GM21825 (cell line): Measurements from ENCODE around the gene NAMPT.
"Not testable (repeated sequence)": the region's sequence is repeated elsewhere in the genome, so short reads cannot be mapped to it uniquely, and the experiment has no call there.

Experiments
- ATAC-seq: cut with Tn5 transposase; IDR thresholded peaks from one replicate; pipeline ENCODE4 v1.9.1; 2021; ENCODE audit warnings: mild to moderate bottlenecking, moderate library complexity; ENCODE audit not compliant: unreplicated experiment

NAMPT gene

DNA sequence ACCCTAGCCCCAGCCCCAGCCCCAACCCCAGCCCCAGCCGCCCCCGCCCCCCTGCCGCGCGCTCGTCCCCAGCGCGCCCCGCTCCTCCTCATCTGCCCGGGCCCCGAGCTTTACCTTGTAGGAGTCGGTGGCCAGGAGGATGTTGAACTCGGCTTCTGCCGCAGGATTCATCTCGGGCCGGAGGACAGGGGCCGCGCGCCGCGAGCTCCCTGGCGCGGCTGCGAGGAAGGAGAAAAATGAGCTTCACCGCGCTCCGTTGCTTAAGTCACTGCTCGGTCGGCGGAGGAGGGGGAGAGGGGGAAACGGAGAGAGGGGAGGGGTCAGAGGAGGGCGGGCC, at the start of gene NAMPT:
NAMPT (minus strand) TSS at position 270 of the 337 bp plus-strand sequence; CDS start at position 171, 99 bp downstream.
- ATAC-seq, result no peak

DNA sequence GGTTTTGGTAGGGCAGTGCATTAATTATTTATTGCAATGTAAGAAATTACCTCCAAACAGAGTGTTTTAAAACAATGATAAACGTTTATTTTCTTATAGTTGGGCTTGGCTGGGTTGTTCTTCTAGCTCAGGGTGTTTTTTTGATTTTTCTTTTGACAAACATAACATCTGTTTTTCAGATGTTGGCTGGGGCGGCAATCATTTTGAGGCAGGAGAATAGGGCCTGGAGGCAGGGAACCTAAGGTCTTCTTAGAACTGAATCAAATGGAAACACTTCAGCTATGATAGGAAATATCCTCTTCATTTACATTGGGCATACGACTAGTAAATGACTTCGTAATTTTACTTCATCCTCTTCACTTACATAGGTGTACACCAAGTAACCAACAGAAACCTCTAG, 47.4 kb upstream of the NAMPT start:
- no peak for ATAC-seq

DNA sequence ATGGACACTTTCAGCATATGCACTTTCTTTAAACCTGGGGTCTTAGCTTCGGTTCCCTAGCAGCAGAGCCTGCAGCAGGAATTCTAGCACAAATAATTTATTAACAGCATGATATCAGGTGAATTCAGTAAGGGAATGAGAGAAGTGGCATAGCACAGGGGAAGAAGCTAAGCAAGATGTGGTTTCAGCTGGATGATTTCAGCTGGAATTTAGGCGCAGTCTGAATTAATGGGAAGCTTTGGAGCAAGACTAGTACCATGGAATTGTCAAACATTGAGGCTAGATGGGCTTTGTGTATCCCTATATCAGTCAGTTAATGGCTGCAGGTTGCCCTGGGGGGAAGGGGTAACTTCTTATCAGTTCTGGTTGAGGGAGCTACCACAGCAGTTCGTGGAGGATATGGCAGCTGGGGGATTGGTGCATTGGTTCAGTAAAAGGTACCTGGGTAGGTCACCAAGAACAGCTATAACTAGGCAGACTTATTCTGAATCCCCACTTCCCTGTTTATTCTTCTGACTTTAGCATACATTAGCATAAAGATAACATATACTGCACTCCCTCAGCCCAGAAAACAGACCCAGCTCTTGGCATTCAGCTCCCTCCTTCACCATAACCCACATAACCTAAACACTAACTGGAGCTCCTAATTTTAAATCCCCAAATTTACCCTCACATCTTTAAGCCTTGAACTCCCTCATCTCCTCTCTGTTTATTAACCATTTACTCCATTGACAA, 46.8 kb upstream of the NAMPT start:
- ATAC-seq, result no peak

DNA sequence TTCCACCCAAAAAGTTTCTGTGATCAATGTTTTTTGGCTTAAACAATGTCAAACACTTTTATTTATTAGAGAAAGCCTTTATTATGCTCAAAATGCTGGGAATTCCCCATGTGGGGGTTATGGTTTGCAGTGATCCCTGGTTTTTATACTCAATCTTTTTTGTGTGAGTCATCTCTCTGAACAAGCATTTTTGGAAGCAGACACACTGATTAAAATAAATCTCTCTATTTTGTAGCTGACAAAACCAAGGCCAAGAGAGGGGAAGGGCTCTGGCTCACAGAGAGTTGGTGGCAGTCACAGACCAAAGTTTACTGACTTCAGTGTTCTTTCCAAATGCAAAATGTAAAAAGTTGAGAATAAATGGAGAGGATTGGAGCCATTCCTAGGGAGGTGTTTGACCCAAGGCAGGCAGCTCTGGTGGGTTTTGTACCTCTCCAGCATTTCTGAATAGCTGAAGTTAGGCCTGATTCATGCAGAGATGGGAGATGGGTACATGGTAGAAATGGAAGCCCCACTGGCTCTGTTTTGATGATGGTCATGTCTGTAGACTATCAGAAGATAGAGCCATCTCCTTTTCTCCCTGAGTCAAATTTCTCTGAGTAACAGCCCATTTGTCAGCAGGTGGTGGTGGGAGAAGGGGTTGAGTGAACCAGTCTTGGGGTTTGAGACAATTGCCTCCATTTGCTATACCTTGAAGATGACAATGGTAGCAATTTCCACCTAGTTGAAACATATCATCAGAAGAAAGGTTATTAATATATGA, 45.4 kb upstream of the NAMPT start:
- ATAC-seq, result no peak

DNA sequence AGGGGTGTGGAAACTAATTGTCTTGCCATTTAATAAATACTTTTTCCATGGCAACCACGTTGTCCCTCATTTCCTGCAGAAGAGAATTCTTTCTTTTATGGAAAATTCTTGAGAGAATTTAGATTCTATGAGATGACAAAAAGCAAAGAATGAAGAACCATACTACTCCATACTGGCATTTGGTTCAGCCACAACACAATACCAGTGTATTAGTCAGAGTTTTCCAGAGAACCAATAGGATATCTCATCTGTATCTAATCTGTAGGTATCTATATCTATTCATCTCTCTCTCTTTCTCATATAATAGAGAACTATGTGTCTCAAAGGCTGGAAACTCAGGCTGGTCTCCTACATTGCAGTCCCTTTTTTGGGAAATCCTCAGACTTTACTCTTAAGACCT, 44.6 kb upstream of the NAMPT start:
- no peak for ATAC-seq

DNA sequence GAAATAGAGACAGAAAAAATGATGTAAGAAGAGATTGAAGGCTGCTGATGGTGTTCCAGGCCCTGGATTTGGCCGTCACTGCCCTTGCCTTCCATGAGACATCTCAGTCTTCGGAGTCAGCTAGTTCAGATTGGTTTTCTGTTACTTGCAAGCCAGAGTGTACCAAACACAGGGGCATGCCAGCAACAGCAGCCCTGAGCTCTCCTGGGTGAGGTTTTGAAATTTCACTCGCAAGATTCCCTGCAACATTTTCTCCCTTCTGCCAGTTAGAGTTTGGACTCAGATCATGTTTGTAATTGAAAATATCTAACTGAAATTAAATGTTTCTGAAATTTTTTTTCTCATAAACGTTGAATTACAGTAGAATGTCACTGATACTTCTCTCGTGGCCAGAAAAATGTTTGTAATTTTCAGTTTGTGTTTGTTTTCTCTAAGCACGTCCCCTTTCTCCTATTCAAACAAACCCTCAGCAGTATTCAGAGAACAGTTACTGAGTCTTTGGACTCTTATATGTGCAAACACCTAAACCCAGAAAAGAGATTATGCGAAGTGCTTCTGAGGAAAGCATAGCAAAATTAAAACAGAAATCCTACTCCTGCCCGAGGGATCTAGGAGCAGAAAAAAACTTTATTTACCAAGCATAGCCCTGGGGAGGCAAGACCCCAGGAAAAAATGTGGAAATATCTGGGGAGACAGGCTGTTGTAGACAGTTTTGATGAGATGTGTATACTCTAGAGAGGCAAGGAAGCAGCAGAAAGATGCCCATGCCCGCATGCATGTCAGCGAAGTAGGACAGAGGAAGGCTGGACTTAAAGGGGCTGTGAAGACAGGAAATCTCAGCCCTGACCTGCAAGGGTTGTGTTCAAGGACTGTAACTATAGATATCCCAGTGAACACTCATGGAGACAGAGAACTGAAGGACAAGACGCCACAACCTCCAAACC, 43.0 kb upstream of the NAMPT start:
- ATAC-seq, result no peak

DNA sequence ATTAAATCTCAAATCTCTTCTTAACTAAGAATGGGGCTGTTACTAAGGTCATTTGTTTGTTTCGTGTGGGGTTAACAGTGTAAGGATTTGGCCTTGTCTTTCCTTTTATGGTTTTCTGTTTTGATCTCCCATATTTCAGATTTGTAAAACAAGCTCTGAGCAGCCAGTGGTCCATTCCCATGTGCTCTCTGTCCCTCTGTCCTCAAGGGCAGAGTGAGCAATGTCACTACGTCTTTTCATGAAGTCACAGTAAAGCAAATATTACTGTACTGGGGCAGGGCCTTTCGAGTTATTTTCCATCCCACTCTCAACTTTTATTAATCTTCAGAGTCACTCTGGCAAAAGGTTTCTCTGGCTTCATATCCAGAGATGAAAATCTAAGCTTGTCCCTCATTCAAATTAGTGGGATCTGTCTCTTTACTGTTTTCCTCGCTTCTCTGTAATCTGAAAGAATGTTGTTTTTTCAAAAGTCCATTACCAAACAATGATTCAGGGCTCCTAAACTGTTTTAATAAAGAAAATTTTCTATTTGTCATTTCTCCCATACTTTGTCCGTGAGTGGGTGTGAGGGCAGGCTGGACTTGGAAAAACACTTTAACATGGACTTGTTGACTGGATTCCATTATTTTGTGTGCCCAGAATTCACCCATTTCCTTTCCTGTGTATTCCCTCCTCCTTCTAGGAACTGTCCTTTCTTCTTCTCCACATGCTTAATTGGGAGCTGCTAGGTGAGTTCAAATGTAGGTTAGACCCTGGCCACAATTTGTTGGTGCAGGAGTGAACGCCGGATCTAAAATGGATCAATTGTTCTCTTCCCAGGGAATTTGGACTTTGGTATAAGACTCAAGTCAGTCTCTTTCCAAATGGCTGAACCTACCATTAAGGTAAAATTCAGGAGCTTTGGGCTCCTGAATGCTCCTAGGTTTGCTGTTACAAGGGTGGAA, 42.1 kb upstream of the NAMPT start:
- no peak for ATAC-seq

DNA sequence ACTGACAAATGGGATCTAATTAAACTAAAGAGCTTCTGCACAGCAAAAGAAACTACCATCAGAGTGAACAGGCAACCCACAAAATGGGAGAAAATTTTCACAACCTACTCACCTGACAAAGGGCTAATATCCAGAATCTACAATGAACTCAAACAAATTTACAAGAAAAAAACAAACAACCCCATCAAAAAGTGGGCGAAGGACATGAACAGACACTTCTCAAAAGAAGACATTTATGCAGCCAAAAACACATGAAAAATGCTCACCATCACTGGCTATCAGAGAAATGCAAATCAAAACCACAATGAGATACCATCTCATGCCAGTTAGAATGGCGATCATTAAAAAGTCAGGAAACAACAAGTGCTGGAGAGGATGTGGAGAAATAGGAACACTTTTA, 39.7 kb upstream of the NAMPT start:
- ATAC-seq, result not testable (repeated sequence)

DNA sequence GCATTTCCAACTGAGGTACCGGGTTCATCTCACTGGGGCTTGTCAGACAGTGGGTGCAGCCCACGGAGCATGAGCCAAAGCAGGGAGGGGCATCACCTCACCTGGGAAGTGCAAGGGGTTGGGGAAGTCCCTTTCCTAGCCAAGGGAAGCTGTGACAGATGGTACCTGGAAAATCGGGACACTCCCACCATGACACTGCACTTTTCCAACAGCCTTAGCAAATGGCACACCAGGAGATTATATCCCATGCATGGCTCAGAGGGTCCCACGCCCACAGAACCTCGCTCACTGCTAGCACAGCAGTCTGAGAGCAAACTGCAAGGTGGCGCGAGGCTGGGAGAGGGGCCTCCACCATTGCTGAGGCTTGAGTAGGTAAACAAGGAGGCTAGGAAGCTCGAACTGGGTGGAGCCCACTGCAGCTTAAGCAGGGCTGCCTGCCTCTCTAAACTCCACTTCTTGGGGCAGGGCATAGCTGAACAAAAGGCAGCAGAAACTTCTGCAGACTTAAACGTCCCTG, 35.5 kb upstream of the NAMPT start:
- ATAC-seq, result not testable (repeated sequence)

DNA sequence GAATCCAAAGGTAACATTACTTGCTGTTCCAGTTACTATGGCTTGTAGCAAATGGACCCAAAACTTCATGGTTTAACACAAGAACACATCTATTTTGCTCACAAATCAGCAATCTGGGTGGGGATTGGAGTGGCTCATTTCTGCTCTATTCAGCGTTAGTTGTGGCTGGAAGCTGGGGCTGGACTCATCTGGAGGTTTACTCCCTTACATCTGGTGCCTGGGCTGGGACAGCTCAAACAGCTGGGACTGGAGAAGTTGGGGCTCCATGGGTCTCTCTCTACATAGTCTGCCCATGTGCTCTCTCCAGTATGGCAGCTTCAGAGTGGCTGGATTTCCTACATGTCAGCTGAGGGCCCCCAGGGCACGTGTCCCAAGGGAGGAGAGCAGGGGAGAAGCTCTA, 33.7 kb upstream of the NAMPT start:
- ATAC-seq, result no peak

DNA sequence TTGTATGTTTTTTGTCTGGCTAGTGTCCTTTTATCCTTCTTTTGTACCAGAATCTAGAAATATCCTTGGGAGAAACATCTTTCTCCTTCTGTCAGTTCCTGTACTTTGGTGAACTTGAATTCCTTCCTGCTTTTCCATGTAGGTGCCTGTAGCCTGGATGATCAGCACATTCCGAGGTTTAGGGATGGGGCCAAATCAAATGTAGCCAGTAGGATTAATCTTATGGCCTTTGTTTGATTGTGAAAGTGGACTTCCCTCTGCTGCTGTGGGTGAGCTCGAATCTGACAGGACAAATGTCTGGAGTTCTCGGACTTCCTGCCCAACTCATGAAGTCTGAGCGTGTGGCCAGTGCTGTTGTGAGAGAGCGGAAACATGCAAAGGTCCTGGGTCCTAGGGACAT, 33.2 kb upstream of the NAMPT start:
- no peak for ATAC-seq

DNA sequence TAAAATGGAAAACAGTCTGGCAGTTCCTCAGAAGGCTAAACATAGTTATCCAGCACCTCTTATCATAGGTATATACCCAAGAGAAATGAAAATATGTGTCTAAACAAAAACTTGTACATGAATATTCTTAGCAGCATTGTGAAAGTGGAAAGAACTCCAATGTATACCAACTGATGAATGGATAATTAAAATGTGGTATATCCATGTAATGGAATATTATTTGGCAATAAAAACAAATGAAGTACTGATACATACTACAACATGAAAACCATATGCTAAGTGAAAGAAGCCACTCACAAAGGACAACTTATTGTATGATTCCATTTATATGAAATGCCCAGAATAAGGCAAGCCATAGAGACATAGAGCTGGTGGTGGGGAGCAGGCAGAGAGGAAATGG, 32.2 kb upstream of the NAMPT start:
- no peak for ATAC-seq

DNA sequence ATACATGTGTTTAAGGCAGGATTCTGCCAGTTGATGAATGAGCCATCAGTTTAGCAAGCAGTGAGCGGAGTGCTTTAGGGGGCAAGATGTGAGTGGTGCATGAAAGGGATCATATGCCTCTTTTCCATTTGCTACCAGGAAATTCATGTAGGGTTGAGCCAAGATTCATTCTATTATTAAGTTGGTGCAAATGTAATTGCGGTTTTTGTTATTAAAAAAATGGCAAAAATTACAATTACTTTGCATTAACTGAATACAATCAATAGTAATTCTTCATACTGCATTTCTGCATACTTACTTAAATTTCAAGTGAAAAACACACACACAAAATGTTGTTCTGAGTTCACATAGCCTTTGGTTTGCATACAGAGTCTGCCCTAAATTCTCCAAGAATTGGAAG, 30.1 kb upstream of the NAMPT start:
- ATAC-seq, result no peak

DNA sequence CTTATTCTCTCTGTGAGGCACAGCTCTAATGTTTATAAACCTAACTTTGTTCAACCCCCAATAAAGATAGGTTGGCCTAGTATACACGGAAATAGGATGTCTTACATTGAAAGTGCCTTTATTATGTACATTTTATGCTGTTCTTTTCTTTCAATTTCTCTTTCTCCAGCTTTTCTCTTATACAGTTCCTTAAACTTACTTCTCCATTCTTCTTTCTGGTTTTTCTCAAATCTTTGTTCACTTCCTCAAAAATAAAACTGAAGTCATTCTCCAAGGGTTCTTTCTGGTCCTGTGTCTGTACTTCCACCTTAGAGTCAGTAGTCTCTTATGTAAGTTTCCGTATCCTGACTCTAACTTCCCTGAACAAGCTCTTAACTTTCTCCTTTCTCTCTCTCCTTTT, 29.2 kb upstream of the NAMPT start:
- ATAC-seq, result no peak

DNA sequence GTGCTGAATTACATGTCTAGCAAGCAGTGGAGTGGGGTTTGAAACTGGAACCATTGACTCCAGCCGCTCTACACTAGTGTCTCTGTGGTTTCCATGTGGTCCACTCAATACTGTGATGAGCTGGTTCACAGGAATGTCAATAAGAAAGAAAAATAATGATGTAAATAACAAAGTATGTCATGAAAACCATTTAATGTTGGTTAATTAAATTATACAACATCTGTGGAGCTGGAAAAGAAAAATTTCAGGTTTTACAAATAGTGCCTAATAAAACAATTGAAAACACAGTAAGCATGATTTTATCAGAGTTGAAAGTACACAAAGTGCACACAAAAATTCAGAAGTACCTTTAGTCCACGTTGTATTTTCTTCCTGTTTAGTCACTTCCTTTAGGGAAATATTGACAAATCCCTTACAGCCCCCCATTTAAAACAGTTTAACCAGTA, 28.7 kb upstream of the NAMPT start:
- ATAC-seq, result no peak

DNA sequence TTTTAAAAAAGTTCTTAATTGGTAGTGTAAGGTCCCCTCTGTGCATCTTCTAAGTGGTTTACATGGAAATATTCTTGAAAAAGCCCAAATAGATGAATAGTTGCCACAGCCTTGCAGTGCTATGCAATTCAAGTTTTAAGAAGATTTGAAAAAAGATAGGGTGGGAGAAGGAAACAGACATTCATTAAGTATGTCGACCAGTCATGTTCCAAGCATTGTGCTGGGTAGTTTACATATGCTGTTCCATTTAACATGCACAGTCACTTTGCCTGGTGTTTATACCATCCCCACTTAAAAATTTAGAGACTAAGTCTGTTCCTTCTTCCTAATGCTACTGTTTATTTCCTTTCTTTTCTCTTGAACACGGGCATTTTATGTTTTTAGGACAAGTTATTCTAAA, 28.1 kb upstream of the NAMPT start:
- no peak for ATAC-seq

DNA sequence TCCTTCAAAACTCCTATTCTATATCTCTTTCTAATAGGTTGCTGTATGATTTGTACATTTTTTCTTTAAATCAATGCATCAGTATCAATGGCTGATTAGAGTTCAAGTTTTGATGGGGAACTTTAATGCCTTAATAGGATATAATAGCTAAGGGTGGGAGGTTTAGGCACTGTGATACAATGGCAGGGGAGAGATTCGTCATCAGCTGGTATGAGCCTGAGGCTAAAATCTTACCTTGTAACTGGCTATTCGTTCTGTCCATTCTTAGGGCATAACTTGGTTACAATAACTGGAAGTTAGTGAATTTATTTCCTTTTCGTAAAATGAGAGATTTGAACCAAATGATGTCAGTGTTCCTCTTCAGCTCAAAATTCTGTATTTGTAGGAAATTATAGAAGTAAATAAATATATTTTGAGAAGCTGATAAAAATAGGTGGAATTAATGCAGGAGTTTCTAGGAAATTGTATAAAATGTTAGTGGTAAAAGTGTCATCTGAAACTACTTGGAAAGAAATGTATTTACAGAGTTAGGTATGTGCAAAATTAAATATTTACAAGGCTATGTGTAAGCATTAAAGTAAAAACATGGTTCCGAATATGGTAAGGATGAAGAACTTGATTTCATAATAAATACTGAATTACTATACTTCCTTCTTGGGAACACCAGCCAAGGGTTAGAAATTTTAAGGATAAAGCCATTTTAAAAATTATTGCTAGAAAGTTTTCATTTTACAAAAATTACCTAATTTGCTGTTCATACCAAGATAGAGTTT, 27.5 kb upstream of the NAMPT start:
- no peak for ATAC-seq

DNA sequence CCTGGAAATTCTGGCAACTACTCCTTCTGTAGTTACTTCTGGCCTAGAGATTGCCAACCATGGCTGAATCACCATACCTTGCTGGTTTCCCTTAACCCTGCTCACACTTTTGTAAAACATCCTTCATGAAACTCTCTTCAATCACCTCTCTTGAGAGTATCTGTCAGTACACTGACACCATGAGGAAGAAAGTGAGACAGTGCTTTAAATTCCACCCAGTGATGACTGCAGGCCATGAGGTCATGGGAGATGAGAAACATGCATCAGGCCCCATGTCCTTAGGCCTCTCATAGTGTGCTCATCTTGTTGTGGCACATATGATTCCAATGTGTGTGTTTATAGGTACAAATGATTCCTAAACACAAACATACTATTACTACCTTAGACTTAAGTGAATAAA, 24.6 kb upstream of the NAMPT start:
- no peak for ATAC-seq

DNA sequence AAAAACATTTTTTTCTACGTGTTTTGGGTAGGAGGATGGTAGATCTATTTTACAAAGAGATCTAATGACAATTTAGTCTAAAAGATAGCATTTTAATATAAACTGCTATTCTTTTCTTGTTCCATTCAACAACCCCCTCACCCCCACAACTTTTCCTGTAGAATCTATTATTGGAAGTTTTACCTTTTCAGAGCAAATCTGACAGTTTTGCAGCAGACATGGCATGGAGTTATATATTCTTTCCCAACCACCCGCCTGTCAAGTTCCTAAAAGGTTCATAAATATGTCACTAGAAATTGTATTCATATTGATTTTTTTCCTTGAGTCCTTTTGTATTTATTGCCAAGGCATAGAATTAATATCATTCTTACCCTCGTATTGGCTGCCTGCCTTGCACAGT, 21.5 kb upstream of the NAMPT start:
- no peak for ATAC-seq
